Esophagus squamous epithelium (tissue), 4 donors: ENCODE data around the gene GALNT7.
A peak's percentile ranks its signal among the peaks of the same experiment; 100 is the strongest.

ENCODE experiments used
- CTCF ChIP-seq, 6 experiments: fragments of 450-650 bp in 4 of 6; fragments of 200-600 bp in 2 of 6; sonication (generic) in 2 of 6; IDR thresholded peaks; one replicate each; pipeline ENCODE4 v1.5.1; 2016 to 2019; ENCODE audit warnings: antibody characterized with exemption in 6 of 6, mild to moderate bottlenecking in 4 of 6, moderate library complexity in 4 of 6
- POLR2A ChIP-seq, 4 donors: fragments of 450-650 bp; IDR thresholded peaks; one replicate each; pipeline ENCODE4 v1.6.1; 2017; ENCODE audit warnings: antibody characterized with exemption in 4 of 4, mild to moderate bottlenecking in 4 of 4, moderate library complexity in 3 of 4

DNA sequence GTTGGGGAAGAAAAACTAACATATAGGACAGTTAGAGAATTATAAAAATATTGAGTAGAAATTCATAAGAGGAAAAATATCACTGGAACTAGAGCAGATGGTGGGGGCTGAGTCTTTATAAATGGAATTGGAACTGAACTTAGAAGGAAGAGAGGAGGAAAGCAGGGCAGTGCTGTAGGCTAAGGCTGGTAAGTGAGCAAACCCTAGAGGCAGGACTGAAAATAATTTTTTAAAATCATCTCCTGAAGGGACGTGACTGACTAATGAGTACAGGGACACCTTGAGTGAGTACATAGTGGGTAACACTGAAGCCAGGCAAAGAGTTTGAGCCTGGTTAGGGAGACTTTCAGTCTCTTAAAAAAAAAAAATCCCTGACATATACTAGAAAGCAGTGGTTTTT lies 63.3 kb downstream of the GALNT7 start:
- TF ChIP-seq CTCF (IDR thresholded peaks at IDR 0.05), result peak in 1 of 6 experiments; percentile 42
- TF ChIP-seq POLR2A (IDR thresholded peaks at IDR 0.05), result no peak
